ENCODE results near the gene HLA-DOA. TPM values are rescaled to one million over a fixed set of nuclear protein-coding genes. Genes with fewer than 3 reads are reported as not detected.

The HLA-DOA gene
- total RNA-seq, 3 donors from 2014 or later (not counting 1 experiment from before 2014, with no cell fraction given): 1.2 to 4.3 (median 3.6) TPM

DNA sequence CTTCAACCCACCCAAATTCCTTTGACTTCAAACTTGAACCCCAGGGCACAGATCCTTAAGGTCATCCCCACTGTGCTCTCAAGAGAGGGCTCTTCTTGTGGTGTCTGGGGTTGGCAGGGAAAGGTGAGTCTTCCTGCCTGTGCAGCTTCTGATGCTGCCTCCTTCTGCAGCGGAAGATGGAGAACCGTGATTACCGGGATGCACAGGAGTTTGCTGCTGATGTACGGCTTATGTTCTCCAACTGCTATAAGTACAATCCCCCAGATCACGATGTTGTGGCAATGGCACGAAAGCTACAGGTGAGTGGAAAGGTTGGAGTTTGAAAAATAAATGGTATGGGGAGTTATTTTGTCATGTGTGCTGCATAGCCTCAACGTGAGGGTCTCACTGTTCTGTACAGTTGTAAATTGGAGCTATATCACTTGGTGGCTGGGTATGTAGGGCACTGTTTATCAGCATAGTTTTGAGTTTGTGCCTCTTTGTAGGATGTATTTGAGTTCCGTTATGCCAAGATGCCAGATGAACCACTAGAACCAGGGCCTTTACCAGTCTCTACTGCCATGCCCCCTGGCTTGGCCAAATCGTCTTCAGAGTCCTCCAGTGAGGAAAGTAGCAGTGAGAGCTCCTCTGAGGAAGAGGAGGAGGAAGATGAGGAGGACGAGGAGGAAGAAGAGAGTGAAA is 32.0 kb downstream of the HLA-DOA start:
- ATAC-seq: no peak
- Histone ChIP-seq H3K27ac (ENCODE audit: low read length) (no peak overlapping the region), H3K27me3 (ENCODE audit: control insufficient read depth, insufficient read depth, low read length) (no peaks in the 10 kb centered on the region), H3K4me1 (ENCODE audit: control insufficient read depth, insufficient read depth, low read length) (peaks cover 33% of the 10 kb centered on the region), H3K36me3 (ENCODE audit: control insufficient read depth, insufficient read depth, low read length) (peaks cover 91% of the 10 kb centered on the region), H3K9me3 (ENCODE audit: control insufficient read depth, insufficient read depth, low read length) (no peaks in the 10 kb centered on the region), H3K4me3 (ENCODE audit: low read length) (no peak overlapping the region)
- peaks cover 69 to 79% of the 10 kb centered on the region in 2 donors for H3K4me1 Mint-ChIP-seq
- no peaks in the 10 kb centered on the region for H3K9me3 Mint-ChIP-seq
- TF ChIP-seq, protein P1, sequence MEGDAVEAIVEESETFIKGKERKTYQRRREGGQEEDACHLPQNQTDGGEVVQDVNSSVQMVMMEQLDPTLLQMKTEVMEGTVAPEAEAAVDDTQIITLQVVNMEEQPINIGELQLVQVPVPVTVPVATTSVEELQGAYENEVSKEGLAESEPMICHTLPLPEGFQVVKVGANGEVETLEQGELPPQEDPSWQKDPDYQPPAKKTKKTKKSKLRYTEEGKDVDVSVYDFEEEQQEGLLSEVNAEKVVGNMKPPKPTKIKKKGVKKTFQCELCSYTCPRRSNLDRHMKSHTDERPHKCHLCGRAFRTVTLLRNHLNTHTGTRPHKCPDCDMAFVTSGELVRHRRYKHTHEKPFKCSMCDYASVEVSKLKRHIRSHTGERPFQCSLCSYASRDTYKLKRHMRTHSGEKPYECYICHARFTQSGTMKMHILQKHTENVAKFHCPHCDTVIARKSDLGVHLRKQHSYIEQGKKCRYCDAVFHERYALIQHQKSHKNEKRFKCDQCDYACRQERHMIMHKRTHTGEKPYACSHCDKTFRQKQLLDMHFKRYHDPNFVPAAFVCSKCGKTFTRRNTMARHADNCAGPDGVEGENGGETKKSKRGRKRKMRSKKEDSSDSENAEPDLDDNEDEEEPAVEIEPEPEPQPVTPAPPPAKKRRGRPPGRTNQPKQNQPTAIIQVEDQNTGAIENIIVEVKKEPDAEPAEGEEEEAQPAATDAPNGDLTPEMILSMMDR (IDR thresholded peaks at IDR 0.05): no peak
- WGBS (ENCODE audit: insufficient coverage): 83% methylated on average over 10 of the region's 10 CpGs
- peak overlapping the region; percentile 91 to 97 for H3K27ac Mint-ChIP-seq
- intact Hi-C loops (cut with micrococcal nuclease): no loop called here
- peak in 1 of 2 donors; percentile 18 for DNase-seq
- H3K4me3 Mint-ChIP-seq: peak overlapping the region; percentile 22
- H3K36me3 Mint-ChIP-seq: peaks cover 62% of the 10 kb centered on the region
- no peaks in the 10 kb centered on the region for H3K27me3 Mint-ChIP-seq (ENCODE audit: low read depth in 2 of 2)

DNA sequence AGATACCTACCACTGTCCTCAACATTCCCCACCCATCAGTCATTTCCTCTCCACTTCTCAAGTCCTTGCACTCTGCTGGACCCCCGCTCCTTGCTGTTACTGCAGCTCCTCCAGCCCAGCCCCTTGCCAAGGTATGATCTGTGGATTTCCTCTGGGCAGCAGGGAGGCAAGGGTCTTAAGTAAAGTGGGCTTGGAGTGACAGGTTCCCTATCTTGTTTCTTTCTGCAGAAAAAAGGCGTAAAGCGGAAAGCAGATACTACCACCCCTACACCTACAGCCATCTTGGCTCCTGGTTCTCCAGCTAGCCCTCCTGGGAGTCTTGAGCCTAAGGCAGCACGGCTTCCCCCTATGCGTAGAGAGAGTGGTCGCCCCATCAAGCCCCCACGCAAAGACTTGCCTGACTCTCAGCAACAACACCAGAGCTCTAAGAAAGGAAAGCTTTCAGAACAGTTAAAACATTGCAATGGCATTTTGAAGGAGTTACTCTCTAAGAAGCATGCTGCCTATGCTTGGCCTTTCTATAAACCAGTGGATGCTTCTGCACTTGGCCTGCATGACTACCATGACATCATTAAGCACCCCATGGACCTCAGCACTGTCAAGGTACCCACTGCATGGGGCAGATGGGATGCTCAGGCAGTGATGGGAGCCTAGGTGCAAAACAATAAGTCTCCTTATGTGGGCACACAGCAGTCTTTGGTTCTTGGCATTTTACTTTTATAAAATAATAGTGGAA is 32.9 kb downstream of the HLA-DOA start:
- Histone ChIP-seq H3K36me3 (ENCODE audit: control insufficient read depth, insufficient read depth, low read length) (peaks cover 85% of the 10 kb centered on the region), H3K4me1 (ENCODE audit: control insufficient read depth, insufficient read depth, low read length) (peaks cover 35% of the 10 kb centered on the region), H3K9me3 (ENCODE audit: control insufficient read depth, insufficient read depth, low read length) (no peaks in the 10 kb centered on the region), H3K4me3 (ENCODE audit: low read length) (no peak overlapping the region), H3K27ac (ENCODE audit: low read length) (no peak overlapping the region), H3K27me3 (ENCODE audit: control insufficient read depth, insufficient read depth, low read length) (no peaks in the 10 kb centered on the region)
- DNase-seq: no peak
- H3K4me1 Mint-ChIP-seq: peaks cover 76% of the 10 kb centered on the region in 2 donors
- TF ChIP-seq, protein P1 (IDR thresholded peaks at IDR 0.05): no peak
- intact Hi-C loops (cut with micrococcal nuclease): no loop called here
- no peak for ATAC-seq
- H3K27ac Mint-ChIP-seq: peak overlapping the region; percentile 91 to 97
- WGBS (ENCODE audit: insufficient coverage): 88% methylated on average over 7 of the region's 7 CpGs
- H3K4me3 Mint-ChIP-seq: peak overlapping the region; percentile 96
- no peaks in the 10 kb centered on the region for H3K27me3 Mint-ChIP-seq (ENCODE audit: low read depth in 2 of 2)
- peaks cover 55% of the 10 kb centered on the region for H3K36me3 Mint-ChIP-seq
- no peaks in the 10 kb centered on the region for H3K9me3 Mint-ChIP-seq

DNA sequence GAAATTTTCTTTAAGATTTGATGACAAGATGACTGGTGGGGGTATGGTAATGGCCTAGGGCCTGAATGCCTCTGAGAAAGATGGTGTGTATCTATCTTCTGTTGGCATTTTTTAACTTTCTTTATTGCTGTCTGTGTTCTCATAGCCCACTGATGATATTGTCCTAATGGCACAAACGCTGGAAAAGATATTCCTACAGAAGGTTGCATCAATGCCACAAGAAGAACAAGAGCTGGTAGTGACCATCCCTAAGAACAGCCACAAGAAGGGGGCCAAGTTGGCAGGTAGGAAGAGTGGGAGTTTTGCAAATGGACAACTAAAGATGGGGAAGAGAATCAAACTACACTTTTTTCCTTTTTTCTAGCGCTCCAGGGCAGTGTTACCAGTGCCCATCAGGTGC is 33.5 kb downstream of the HLA-DOA start:
- H3K27ac Mint-ChIP-seq: peak overlapping the region; percentile 91 to 97
- peaks cover 79% of the 10 kb centered on the region for H3K36me3 ChIP-seq (ENCODE audit: control insufficient read depth, insufficient read depth, low read length)
- peaks cover 35% of the 10 kb centered on the region for H3K4me1 ChIP-seq (ENCODE audit: control insufficient read depth, insufficient read depth, low read length)
- no peak overlapping the region for H3K4me3 ChIP-seq (ENCODE audit: low read length)
- intact Hi-C loops (cut with micrococcal nuclease): no loop called here
- H3K9me3 Mint-ChIP-seq: no peaks in the 10 kb centered on the region
- no peaks in the 10 kb centered on the region for H3K27me3 ChIP-seq (ENCODE audit: control insufficient read depth, insufficient read depth, low read length)
- TF ChIP-seq, protein P1 (IDR thresholded peaks at IDR 0.05): no peak
- ATAC-seq (no peak), DNase-seq (no peak)
- H3K27ac ChIP-seq (ENCODE audit: low read length): no peak overlapping the region
- 76% methylated on average over 2 of the region's 2 CpGs for WGBS (ENCODE audit: insufficient coverage)
- peak overlapping the region; percentile 96 for H3K4me3 Mint-ChIP-seq
- H3K4me1 Mint-ChIP-seq: peaks cover 77 to 83% of the 10 kb centered on the region in 2 donors
- H3K27me3 Mint-ChIP-seq (ENCODE audit: low read depth in 2 of 2): no peaks in the 10 kb centered on the region
- peaks cover 53% of the 10 kb centered on the region for H3K36me3 Mint-ChIP-seq
- H3K9me3 ChIP-seq (ENCODE audit: control insufficient read depth, insufficient read depth, low read length): no peaks in the 10 kb centered on the region
